NCI-H128 (cell line): ENCODE data around the gene SPARC.
"Not testable (repeated sequence)": the region's sequence is repeated elsewhere in the genome, so short reads cannot be mapped to it uniquely, and the experiment has no call there.

ENCODE experiments used
- DNase-seq: peaks from one replicate; lab custom pipeline; 2025; ENCODE audit not compliant: unreplicated experiment; lab: John Stamatoyannopoulos, UW

The SPARC gene, protein sequence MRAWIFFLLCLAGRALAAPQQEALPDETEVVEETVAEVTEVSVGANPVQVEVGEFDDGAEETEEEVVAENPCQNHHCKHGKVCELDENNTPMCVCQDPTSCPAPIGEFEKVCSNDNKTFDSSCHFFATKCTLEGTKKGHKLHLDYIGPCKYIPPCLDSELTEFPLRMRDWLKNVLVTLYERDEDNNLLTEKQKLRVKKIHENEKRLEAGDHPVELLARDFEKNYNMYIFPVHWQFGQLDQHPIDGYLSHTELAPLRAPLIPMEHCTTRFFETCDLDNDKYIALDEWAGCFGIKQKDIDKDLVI

GRCh38 chr5:151686674-151687407 lies at the start of gene SPARC:
Gene SPARC, minus strand, starts transcription at chr5:151686915. Its CDS starts 10,727 bp downstream, at chr5:151676188.
- no peak for DNase-seq

DNA sequence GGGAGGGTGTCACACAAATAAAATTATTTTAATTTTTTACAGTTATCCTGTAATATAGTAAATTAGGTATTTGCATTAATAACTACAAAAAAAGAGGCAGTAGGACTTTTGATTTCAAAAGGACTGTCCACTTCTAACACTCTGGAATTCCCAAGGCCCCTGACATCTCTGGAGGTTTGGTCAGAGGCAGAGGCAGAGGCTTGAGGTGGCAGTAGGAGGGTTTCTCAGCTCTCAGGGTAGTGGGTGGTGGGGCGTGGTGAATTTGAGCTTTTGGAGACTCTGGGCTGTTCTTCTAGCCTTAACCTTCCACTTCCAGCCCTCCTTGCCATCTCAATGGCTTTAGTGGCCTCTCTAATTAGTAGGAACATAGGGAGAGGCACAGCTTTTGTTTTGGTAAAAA lies 48.9 kb upstream of the SPARC start:
- no peak for DNase-seq

DNA sequence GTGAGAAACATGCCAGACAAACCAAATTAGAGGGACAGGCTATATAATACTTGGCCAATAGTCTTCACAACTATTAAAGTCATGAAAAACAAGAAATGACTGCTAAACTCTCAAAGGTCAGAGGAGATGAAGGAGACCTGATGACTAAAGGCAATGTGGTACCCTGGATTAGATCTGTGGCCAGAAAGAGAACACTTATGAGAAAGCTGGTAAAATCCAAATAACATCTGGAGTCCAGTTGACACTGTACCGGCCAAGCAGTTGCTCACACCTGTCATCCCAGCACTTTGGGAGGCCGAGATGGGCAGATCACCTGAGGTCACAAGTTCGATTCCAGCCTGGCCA lies 47.3 kb upstream of the SPARC start:
- DNase-seq = no peak

DNA sequence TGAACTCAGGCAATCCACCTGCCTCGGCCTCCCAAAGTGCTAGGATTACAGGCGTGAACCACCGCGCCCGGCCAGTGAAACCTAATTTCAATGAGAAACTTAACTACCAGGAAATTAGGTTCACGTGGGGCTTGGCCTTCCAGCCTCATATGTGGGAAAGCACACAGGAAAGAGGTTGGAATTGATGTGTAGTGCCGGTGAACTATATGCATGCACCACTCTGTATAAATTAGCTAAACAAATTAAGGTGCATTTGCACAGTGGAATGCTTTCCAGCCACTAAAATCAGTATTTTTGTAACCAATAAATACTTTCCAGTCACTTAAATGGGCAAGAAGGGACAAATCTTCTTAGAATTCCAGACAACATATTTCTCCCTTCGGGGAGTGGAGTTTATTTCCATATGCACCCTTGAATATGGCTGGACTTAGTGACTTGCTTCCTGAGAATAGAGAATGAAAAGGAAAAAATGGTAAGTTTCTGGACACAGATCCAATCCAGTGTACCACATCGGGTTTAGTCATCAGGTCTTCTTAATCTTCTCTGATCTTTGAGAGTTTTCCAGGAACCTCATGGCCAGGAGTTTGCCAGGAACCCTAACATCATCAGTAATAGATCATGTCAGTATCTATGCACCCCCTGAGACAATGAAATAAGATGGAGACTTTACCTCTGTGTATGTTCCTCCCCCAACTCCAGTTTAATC lies 46.8 kb upstream of the SPARC start:
- no peak for DNase-seq

- DNase-seq = no peak
These were observed 43.7 kb upstream of the SPARC start for GRCh38 chr5:151730381-151730780.

DNA sequence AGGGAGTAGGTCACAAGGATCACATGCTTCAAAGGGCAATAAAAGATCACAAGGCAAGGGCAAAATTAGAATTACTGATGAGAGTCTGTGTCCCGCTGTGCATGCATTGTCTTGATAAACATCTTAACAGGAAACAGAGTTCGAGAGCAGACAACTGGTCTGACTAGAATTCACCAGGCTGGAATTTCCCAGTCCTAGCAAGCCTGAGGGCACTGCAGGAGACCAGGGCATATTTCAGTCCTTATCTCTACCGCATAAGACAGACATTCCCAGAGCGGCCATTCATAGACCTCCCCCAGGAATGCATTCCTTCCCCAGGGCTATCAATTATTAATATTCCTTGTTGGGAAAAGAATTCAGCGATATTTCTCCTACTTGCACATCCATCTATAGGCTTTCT lies 42.9 kb upstream of the SPARC start:
- not testable (repeated sequence) for DNase-seq

DNA sequence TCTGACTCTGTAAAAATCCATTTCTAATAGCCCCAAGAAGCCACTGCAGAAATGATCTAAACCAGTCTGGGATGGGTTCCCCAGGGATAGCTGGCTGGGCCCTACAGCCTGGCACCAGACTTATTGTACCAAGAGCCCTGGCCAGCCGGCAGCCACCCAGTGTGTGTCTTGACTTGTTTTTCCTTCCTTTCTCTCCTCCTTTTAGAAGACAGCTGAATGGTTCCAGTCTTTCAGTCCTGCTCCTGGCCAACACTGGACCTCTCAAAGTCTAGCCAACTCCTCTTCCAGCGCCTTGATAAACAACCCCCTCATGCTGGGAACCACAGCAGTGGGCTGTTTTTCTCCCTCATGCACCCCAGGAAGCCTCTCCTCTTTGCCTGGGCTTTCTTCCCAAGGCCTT lies 37.6 kb upstream of the SPARC start:
- DNase-seq = no peak

GRCh38 chr5:151722546-151722945 lies 35.8 kb upstream of the SPARC start:
- DNase-seq = no peak

DNA sequence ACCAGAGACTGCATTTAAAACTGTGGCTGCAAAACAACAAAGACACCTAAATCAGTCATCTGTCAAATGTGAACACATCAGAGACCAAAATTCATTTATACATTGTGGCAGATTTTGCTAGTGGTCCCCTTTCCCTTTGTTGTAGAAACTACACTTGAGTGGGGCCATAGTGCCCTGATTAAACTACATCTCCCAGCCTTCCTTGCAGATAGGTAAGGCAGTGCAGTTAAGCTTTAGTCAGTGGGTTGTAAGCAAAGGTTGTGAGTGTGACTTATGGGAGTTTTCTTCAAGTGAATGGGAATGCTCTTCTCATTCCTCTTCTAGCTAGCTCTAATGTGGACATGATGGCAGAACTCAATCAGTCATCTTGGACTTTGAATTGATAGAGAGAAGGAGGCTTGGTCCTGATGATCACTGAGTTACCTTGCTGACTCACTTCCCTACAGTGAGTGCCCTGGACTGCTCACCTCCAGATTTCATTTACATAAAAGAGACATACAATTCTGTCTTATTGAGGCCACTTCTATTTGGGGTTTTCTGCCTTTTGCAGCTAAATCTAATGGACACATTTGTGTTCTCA lies 35.2 kb upstream of the SPARC start:
- no peak for DNase-seq

DNA sequence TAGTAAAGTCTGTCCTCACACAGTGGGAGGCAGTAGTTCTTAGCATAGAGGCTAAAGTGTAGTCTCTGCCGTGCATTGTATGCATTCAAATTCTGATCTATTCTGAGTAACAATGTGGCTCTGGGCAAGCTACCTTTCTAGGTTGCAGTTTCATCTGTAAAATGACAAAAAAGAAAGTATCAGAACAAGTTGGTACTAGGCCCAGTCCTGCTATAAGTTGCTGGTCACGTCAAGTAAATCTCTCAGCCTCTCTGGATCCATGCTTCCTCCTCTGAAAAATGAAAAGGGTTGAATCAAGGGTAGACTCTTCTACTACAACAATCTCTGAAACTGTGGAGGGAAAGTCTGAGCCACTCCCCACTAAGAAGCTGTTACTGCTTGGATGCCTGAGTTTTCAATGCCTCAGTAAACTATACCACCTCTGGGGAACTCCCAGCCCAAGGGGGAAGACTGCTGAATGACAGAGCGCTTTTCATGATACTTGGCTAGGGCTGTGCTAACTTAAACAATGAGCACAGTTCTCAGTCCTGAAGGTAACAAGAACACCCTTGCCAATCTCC lies 34.5 kb upstream of the SPARC start:
- no peak for DNase-seq

- no peak for DNase-seq
These were observed 33.5 kb upstream of the SPARC start for GRCh38 chr5:151720215-151720614.

- DNase-seq = no peak
These were observed 32.7 kb upstream of the SPARC start for GRCh38 chr5:151719228-151720000.

DNA sequence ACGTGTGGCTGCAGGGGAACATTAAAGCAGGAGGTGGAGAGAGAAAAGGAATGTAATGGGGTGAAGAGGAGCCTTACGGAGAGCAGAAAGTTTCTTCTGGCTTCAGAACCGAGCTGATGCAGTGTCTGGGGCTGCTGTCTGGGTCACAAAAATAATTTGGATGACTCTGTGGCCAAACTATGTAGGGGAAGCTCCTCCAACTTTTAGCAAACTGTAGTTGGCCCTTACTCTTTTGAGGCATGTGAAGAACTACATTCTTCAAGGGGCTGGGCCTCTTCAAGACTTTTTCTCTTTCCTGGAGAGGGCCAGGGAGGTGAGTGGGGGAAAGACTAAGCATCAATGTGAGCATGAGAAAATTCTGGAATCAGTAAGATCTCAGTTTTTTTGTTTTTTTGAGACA lies 31.9 kb upstream of the SPARC start:
- no peak for DNase-seq

GRCh38 chr5:151718153-151718552 lies 31.4 kb upstream of the SPARC start:
- DNase-seq = no peak

GRCh38 chr5:151717416-151717815 lies 30.7 kb upstream of the SPARC start:
- no peak for DNase-seq

GRCh38 chr5:151709109-151709735 lies 22.5 kb upstream of the SPARC start:
- no peak for DNase-seq

GRCh38 chr5:151708126-151708525 lies 21.4 kb upstream of the SPARC start:
- no peak for DNase-seq

DNA sequence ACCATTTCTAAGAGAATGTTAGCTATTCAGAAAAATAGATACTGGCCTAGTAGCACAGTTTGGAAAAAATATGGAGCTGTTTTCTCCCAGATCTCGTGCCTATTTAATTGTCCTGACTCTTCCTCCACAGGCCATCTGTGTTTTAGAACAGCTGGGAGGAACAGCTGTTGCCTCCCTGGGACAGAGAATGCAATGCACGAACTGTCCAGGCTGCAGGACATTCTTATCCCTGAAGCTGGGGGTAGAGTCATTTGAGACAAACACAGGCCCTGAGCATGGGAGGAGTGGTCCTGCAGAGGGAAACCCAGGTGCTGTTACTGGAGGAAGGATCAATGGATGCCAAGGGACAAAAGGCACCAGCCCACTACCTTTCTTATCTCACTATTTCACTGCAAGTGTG lies 20.9 kb upstream of the SPARC start:
- no peak for DNase-seq

DNA sequence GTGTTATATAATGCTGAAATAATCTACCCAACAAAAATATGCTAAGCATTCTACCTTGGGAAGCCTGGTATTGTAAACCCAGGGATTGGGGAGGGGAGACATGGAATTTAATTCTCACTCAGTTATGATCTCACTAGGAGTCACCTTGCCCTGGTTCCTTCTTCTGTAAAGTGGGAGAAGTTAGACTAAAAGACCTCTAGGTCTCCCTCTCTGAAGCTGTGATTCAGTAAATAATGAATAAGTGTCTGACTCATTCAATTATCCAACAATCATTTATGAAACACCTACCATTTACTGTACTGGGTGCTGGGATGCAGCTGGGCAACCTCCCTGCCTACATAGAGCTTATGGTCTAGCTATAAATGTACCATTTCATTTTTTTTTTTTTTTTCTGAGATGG lies 20.2 kb upstream of the SPARC start:
- DNase-seq = no peak

GRCh38 chr5:151703780-151704179 lies 17.1 kb upstream of the SPARC start:
- no peak for DNase-seq
